ENCODE results near the gene PAK5. TPM values are rescaled to one million over a fixed set of nuclear protein-coding genes. Genes with fewer than 3 reads are reported as not detected.

Gene PAK5
- total and polyA plus RNA-seq, 4 donors, result 0.08 to 0.63 (median 0.26) TPM

DNA sequence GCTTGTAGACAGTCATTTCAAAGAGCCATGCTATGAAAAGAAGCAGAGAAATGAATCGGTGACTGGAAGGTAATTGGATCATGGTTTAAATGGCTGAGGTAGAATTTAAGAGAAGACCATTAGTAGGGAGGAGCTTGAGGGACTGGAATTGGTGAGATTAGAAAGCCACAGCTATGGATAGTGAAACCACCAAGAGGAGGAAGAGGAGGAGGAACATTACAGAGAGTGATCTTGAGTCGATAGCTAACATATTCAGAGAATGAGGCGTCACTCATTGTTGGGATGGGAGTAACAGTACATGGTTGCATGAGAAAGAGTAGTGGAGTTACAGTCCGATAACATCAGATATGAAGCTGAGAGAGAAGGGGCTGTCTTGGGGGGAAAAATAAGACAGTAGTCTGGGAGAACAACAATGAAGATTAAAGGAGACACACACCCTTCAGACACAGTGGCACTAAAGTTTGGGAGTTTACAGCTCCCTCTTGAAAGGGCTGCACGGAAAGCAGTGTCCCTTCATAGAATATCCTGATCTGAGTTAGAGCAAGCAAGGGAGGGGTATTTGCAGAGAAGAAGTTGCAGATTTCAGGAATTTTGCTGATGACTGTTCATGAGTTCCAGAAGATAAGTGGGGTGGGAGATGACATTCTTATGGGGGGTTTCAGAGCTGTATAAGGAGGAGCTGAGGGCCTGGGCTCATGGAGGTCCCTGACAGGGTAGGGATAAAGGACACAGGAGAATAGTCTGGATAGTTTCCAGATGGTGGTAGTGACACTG, 339.6 kb downstream of the PAK5 start:
- H3K4me3 ChIP-seq (ENCODE audit: low read length in 2 of 2), result no peak overlapping the region
- DNase-seq, result no peak

GRCh38 chr20:9498322-9498721, 340.6 kb downstream of the PAK5 start:
- intact Hi-C loops (cut with DNase I), result no loop called here
- ATAC-seq (ENCODE audit: low FRiP score), result no peak
- WGBS, 2 donors, result 86 to 92% methylated on average over 4 of the region's 4 CpGs

More for the DNA sequence above, 339.6 kb downstream of the PAK5 start:
- H3K9me3 ChIP-seq (ENCODE audit: control insufficient read depth, low read length), result no peaks in the 10 kb centered on the region
- no peaks in the 10 kb centered on the region for H3K27me3 ChIP-seq (ENCODE audit: control insufficient read depth in 1 of 2, insufficient read depth in 2 of 2, low read length in 1 of 2)
- no peak for ATAC-seq (ENCODE audit: low FRiP score)
- H3K4me1 ChIP-seq (ENCODE audit: control insufficient read depth in 1 of 2, insufficient read depth in 2 of 2, low read length in 2 of 2), result no peaks in the 10 kb centered on the region
- no peaks in the 10 kb centered on the region for H3K36me3 ChIP-seq (ENCODE audit: control insufficient read depth in 1 of 2, insufficient read depth in 2 of 2, low read length in 1 of 2)
- intact Hi-C loops (cut with DNase I), result no loop called here
- H3K27ac ChIP-seq (ENCODE audit: low read depth in 1 of 2, low read length in 2 of 2), result no peak overlapping the region
- WGBS, 2 donors, result 93 to 95% methylated on average over 5 of the region's 5 CpGs

DNA sequence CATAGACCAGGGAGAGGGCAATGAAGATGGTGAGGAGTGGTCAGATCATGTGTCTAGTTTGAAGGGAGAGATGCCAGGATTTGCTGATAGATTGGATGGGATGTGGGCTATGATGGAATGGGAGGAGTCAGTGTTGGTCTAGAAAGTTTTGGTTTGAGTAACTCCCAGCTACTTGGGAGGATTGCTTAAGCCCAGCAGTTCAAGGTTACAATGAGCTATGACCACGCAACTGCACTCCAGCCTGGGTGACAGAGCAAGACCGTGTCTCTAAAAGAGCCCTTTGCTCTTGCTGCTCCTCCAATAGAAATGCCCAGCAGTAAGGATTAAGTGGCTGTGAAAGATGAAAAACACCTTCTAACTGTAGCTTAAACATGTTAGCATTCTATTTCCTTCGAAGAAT, 342.7 kb downstream of the PAK5 start:
- Histone ChIP-seq H3K9me3 (ENCODE audit: control insufficient read depth, low read length) (no peaks in the 10 kb centered on the region), H3K36me3 (ENCODE audit: control insufficient read depth in 1 of 2, insufficient read depth in 2 of 2, low read length in 1 of 2) (no peaks in the 10 kb centered on the region), H3K27me3 (ENCODE audit: control insufficient read depth in 1 of 2, insufficient read depth in 2 of 2, low read length in 1 of 2) (no peaks in the 10 kb centered on the region), H3K4me1 (ENCODE audit: control insufficient read depth in 1 of 2, insufficient read depth in 2 of 2, low read length in 2 of 2) (peaks cover 2 to 5% of the 10 kb centered on the region in 2 donors), H3K4me3 (ENCODE audit: low read length in 2 of 2) (no peak overlapping the region), H3K27ac (ENCODE audit: low read depth in 1 of 2, low read length in 2 of 2) (no peak overlapping the region)
- 95 to 96% methylated on average over 3 of the region's 3 CpGs for WGBS, 2 donors
- DNase-seq (no peak), ATAC-seq (ENCODE audit: low FRiP score) (no peak)
- intact Hi-C loops (cut with DNase I), result no loop called here

More at GRCh38 chr20:9498322-9498721, 340.6 kb downstream of the PAK5 start:
- Histone ChIP-seq H3K27me3 (ENCODE audit: control insufficient read depth in 1 of 2, insufficient read depth in 2 of 2, low read length in 1 of 2) (no peaks in the 10 kb centered on the region), H3K27ac (ENCODE audit: low read depth in 1 of 2, low read length in 2 of 2) (no peak overlapping the region), H3K9me3 (ENCODE audit: control insufficient read depth, low read length) (no peaks in the 10 kb centered on the region), H3K4me1 (ENCODE audit: control insufficient read depth in 1 of 2, insufficient read depth in 2 of 2, low read length in 2 of 2) (peaks cover under 1 to 2% of the 10 kb centered on the region in 2 donors), H3K4me3 (ENCODE audit: low read length in 2 of 2) (no peak overlapping the region), H3K36me3 (ENCODE audit: control insufficient read depth in 1 of 2, insufficient read depth in 2 of 2, low read length in 1 of 2) (no peaks in the 10 kb centered on the region)
- no peak for DNase-seq

DNA sequence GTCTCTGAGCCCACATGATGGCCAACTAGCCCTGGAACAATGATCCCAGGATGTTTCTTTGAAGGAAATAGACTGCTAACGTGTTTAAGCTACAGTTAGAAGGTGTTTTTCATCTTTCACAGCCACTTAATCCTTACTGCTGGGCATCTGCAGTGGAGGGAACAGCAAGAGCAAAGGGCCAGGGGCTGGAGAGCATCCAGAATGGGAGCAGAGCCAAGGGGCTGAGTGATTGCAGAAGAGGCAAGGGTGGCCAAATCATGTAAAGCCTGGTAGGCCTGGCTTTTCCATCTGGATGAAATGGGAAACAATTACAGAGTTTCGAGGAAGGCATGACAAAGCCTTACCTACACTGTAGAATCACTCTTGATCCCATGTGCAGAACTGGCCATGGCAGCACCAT, 343.2 kb downstream of the PAK5 start:
- 20 to 32% methylated on average over 2 of the region's 2 CpGs for WGBS, 2 donors
- H3K4me3 ChIP-seq (ENCODE audit: low read length in 2 of 2), result no peak overlapping the region
- H3K9me3 ChIP-seq (ENCODE audit: control insufficient read depth, low read length), result no peaks in the 10 kb centered on the region
- H3K36me3 ChIP-seq (ENCODE audit: control insufficient read depth in 1 of 2, insufficient read depth in 2 of 2, low read length in 1 of 2), result no peaks in the 10 kb centered on the region
- intact Hi-C loops (cut with DNase I), result no loop called here
- no peak for DNase-seq
- ATAC-seq (ENCODE audit: low FRiP score), result no peak
- no peaks in the 10 kb centered on the region for H3K27me3 ChIP-seq (ENCODE audit: control insufficient read depth in 1 of 2, insufficient read depth in 2 of 2, low read length in 1 of 2)
- peaks cover 2 to 5% of the 10 kb centered on the region in 2 donors for H3K4me1 ChIP-seq (ENCODE audit: control insufficient read depth in 1 of 2, insufficient read depth in 2 of 2, low read length in 2 of 2)
- H3K27ac ChIP-seq (ENCODE audit: low read depth in 1 of 2, low read length in 2 of 2), result no peak overlapping the region

DNA sequence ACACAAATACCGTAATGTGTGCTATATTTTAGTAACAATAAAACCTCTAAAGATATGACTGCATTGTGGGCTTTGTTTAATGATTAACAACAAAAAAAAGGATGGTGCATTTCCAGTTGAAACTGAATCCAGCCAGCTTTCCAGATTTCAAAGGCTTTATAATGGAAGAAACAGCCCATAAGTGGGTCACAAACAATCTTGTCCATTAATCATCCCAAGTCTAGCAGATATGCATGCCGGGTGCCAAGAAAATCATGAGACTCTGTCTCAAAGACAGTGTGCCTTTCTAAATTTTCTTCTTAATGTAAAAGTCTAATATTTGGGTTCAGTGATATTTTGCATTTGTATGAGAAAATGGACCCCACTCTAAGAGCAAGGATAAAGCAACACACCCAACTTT, 345.1 kb downstream of the PAK5 start:
- Histone ChIP-seq H3K27ac (ENCODE audit: low read depth in 1 of 2, low read length in 2 of 2) (no peak overlapping the region), H3K27me3 (ENCODE audit: control insufficient read depth in 1 of 2, insufficient read depth in 2 of 2, low read length in 1 of 2) (no peaks in the 10 kb centered on the region), H3K9me3 (ENCODE audit: control insufficient read depth, low read length) (no peaks in the 10 kb centered on the region), H3K4me3 (ENCODE audit: low read length in 2 of 2) (no peak overlapping the region), H3K4me1 (ENCODE audit: control insufficient read depth in 1 of 2, insufficient read depth in 2 of 2, low read length in 2 of 2) (peaks cover 2 to 5% of the 10 kb centered on the region in 2 donors), H3K36me3 (ENCODE audit: control insufficient read depth in 1 of 2, insufficient read depth in 2 of 2, low read length in 1 of 2) (no peaks in the 10 kb centered on the region)
- no peak for DNase-seq
- ATAC-seq (ENCODE audit: low FRiP score), result no peak
- intact Hi-C loops (cut with DNase I), result no loop called here
- 19 to 41% methylated on average over 2 of the region's 2 CpGs for WGBS, 2 donors

DNA sequence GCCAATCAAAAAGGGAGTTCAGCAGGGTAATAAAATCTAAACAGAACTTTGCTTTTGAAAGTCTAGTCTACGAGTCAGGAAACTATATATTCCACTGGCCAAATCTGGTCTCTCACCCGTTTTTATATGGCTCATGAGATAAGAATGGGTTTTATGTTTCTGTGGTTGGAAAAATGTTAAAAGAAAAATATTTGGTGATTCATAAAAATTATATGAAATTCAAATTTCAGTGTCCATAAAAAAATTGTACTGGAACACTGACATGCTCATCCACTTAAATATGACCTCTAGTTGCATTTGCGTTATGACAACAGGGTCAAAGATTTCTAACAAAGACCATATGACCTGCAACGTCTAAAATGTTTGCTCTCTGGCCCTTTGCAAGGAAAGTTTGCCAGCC, 346.8 kb downstream of the PAK5 start:
- no peak for ATAC-seq (ENCODE audit: low FRiP score)
- H3K4me1 ChIP-seq (ENCODE audit: control insufficient read depth in 1 of 2, insufficient read depth in 2 of 2, low read length in 2 of 2), result peaks cover 2 to 5% of the 10 kb centered on the region in 2 donors
- WGBS, 2 donors, result 4 to 10% methylated on average over 4 of the region's 4 CpGs
- no peak for DNase-seq
- no peak overlapping the region for H3K4me3 ChIP-seq (ENCODE audit: low read length in 2 of 2)
- no peaks in the 10 kb centered on the region for H3K9me3 ChIP-seq (ENCODE audit: control insufficient read depth, low read length)
- H3K36me3 ChIP-seq (ENCODE audit: control insufficient read depth in 1 of 2, insufficient read depth in 2 of 2, low read length in 1 of 2), result no peaks in the 10 kb centered on the region
- no peak overlapping the region for H3K27ac ChIP-seq (ENCODE audit: low read depth in 1 of 2, low read length in 2 of 2)
- intact Hi-C loops (cut with DNase I), result no loop called here
- H3K27me3 ChIP-seq (ENCODE audit: control insufficient read depth in 1 of 2, insufficient read depth in 2 of 2, low read length in 1 of 2), result no peaks in the 10 kb centered on the region

GRCh38 chr20:9491324-9491723, 347.6 kb downstream of the PAK5 start:
- H3K4me1 ChIP-seq (ENCODE audit: control insufficient read depth in 1 of 2, insufficient read depth in 2 of 2, low read length in 2 of 2), result peaks cover 2 to 5% of the 10 kb centered on the region in 2 donors
- intact Hi-C loops (cut with DNase I), result no loop called here
- DNase-seq (no peak), ATAC-seq (ENCODE audit: low FRiP score) (no peak)
- no peaks in the 10 kb centered on the region for H3K27me3 ChIP-seq (ENCODE audit: control insufficient read depth in 1 of 2, insufficient read depth in 2 of 2, low read length in 1 of 2)
- H3K36me3 ChIP-seq (ENCODE audit: control insufficient read depth in 1 of 2, insufficient read depth in 2 of 2, low read length in 1 of 2), result no peaks in the 10 kb centered on the region
- H3K27ac ChIP-seq (ENCODE audit: low read depth in 1 of 2, low read length in 2 of 2), result no peak overlapping the region
- H3K9me3 ChIP-seq (ENCODE audit: control insufficient read depth, low read length), result no peaks in the 10 kb centered on the region
- whole genome bisulfite sequencing, 2 donors, result 80% methylated on average over 1 of the region's 1 CpG
- H3K4me3 ChIP-seq (ENCODE audit: low read length in 2 of 2), result no peak overlapping the region

GRCh38 chr20:9490631-9491030, 348.2 kb downstream of the PAK5 start:
- Histone ChIP-seq H3K9me3 (ENCODE audit: control insufficient read depth, low read length) (no peaks in the 10 kb centered on the region), H3K27ac (ENCODE audit: low read depth in 1 of 2, low read length in 2 of 2) (no peak overlapping the region), H3K4me1 (ENCODE audit: control insufficient read depth in 1 of 2, insufficient read depth in 2 of 2, low read length in 2 of 2) (peaks cover 2 to 5% of the 10 kb centered on the region in 2 donors), H3K27me3 (ENCODE audit: control insufficient read depth in 1 of 2, insufficient read depth in 2 of 2, low read length in 1 of 2) (no peaks in the 10 kb centered on the region), H3K4me3 (ENCODE audit: low read length in 2 of 2) (no peak overlapping the region), H3K36me3 (ENCODE audit: control insufficient read depth in 1 of 2, insufficient read depth in 2 of 2, low read length in 1 of 2) (no peaks in the 10 kb centered on the region)
- DNase-seq (no peak), ATAC-seq (ENCODE audit: low FRiP score) (no peak)
- intact Hi-C loops (cut with DNase I), result no loop called here
- WGBS, 2 donors, result 95 to 96% methylated on average over 3 of the region's 3 CpGs

DNA sequence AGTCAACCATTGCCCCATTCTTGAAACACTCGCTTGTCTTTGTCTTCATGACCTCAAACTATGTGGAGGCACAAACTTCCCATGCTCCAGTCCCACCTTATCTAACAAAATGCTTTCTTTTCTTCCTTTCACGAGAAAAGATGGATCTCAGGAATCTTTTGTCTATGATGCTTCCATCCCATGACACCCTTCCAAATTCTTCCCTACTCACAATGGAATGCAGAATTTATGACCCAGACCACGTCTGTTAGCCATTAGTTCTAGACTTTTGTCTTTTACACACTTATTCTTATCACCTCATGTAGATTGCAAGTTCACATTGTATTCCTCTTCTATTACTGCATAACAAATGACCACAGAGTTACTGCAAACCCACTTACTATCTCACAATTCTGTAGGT, 348.7 kb downstream of the PAK5 start:
- DNase-seq, result no peak
- Histone ChIP-seq H3K27me3 (ENCODE audit: control insufficient read depth in 1 of 2, insufficient read depth in 2 of 2, low read length in 1 of 2) (no peaks in the 10 kb centered on the region), H3K4me1 (ENCODE audit: control insufficient read depth in 1 of 2, insufficient read depth in 2 of 2, low read length in 2 of 2) (peaks cover 2 to 5% of the 10 kb centered on the region in 2 donors), H3K27ac (ENCODE audit: low read depth in 1 of 2, low read length in 2 of 2) (no peak overlapping the region), H3K4me3 (ENCODE audit: low read length in 2 of 2) (no peak overlapping the region), H3K9me3 (ENCODE audit: control insufficient read depth, low read length) (no peaks in the 10 kb centered on the region), H3K36me3 (ENCODE audit: control insufficient read depth in 1 of 2, insufficient read depth in 2 of 2, low read length in 1 of 2) (no peaks in the 10 kb centered on the region)
- ATAC-seq (ENCODE audit: low FRiP score), result no peak
- 88 to 93% methylated on average over 3 of the region's 3 CpGs for WGBS, 2 donors
- intact Hi-C loops (cut with DNase I), result no loop called here
